ENCODE results near the gene CLSTN1.

Gene CLSTN1

GRCh38 chr1:9814619-9815018, 9.1 kb downstream of the CLSTN1 start:
- H3K9ac ChIP-seq (ENCODE audit: low read depth, low read length, poor library complexity), result no peak overlapping the region
- no peak overlapping the region for H3K23ac ChIP-seq (ENCODE audit: low read depth, low read length, poor library complexity)
- no peak overlapping the region for H2BK15ac ChIP-seq (ENCODE audit: low read length)
- no peak overlapping the region for H3K18ac ChIP-seq (ENCODE audit: low read length)
- no peak overlapping the region for H3K4ac ChIP-seq (ENCODE audit: low read length)
- peaks cover 0 to 15% of the 10 kb centered on the region in 2 donors for H3K9me3 ChIP-seq (replicated peaks in 1 of 2; ENCODE audit: control insufficient read depth in 2 of 2, insufficient read depth in 1 of 2, low read depth in 1 of 2, low read length in 2 of 2)
- H3K4me2 ChIP-seq (ENCODE audit: insufficient read depth, low read length, poor library complexity, severe bottlenecking), result no peak overlapping the region
- H2AFZ ChIP-seq (ENCODE audit: low read length), result no peak overlapping the region
- H3K79me1 ChIP-seq (ENCODE audit: low read depth, low read length), result peaks cover 5% of the 10 kb centered on the region
- H2BK12ac ChIP-seq (ENCODE audit: low read length), result no peak overlapping the region
- H4K91ac ChIP-seq (ENCODE audit: low read depth, low read length, poor library complexity), result no peak overlapping the region
- peaks cover 0 to 10% of the 10 kb centered on the region in 2 donors for H3K36me3 ChIP-seq (replicated peaks in 1 of 2; ENCODE audit: control insufficient read depth in 2 of 2, insufficient read depth in 2 of 2, low read length in 2 of 2)
- no peaks in the 10 kb centered on the region for H3K27me3 ChIP-seq (ENCODE audit: control insufficient read depth in 3 of 3, insufficient read depth in 3 of 3, low read depth in 1 of 3, low read length in 3 of 3)
- no peak overlapping the region for H4K8ac ChIP-seq (ENCODE audit: low read depth, low read length)
- no peak for DNase-seq (ENCODE audit: low spot score)
- H2BK120ac ChIP-seq (ENCODE audit: low read depth, low read length), result no peak overlapping the region
- no peak overlapping the region for H2BK5ac ChIP-seq (ENCODE audit: low read length)
- H2AK5ac ChIP-seq (ENCODE audit: low read depth, low read length), result no peak overlapping the region
- H3K14ac ChIP-seq (ENCODE audit: low read length), result no peak overlapping the region
- no peak overlapping the region for H3K27ac ChIP-seq (replicated peaks; ENCODE audit: low read length)
- no CpG with 5 or more reads among the region's 6 CpGs for WGBS, 2 donors (ENCODE audit: extremely low coverage in 2 of 2, insufficient read length in 2 of 2, insufficient replicate concordance in 1 of 2)
- H3K4me3 ChIP-seq (ENCODE audit: low read length in 2 of 2), result no peak overlapping the region
- H3K4me1 ChIP-seq (ENCODE audit: control insufficient read depth in 2 of 2, insufficient read depth in 1 of 2, low read depth in 1 of 2, low read length in 2 of 2), result peaks cover 0 to 1% of the 10 kb centered on the region in 2 donors

DNA sequence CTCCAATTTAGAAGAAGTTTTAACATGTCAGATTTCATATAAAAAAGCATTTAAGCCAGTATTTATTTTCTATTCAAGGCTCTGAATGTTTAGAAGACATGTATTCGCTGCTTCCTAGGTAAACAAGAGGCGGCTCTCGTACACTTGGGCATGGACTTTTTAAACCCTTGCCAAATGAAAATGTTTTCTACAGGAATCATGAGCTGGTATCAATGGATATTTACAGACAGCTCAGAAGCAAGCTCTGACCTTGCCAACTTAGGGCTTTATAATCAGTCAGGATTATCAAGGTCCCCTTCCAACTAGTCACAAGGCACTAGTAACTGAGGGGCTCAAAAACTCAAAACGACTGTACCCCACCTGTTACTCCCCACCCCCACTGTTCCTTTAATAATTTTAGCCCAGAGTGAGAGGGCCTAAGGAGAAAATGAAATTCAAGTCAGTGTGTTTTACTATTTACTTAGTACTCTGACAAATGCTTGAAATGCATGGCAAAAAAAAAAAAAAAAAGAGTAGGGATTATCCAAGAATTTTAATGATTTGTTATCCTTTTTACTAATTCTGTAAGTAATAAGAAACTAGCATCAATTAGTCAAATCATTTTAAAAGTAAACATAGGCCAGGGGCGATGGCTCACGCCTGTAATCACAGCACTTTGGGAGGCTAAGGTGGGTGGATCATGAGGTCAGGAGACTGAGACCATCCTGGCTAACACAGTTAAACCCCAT, 12.4 kb downstream of the CLSTN1 start:
- DNase-seq (ENCODE audit: low spot score), result no peak
- H3K79me1 ChIP-seq (ENCODE audit: low read depth, low read length), result peaks cover 10% of the 10 kb centered on the region
- H2AK5ac ChIP-seq (ENCODE audit: low read depth, low read length), result no peak overlapping the region
- no peak overlapping the region for H3K4me2 ChIP-seq (ENCODE audit: insufficient read depth, low read length, poor library complexity, severe bottlenecking)
- no peak overlapping the region for H2BK12ac ChIP-seq (ENCODE audit: low read length)
- no peaks in the 10 kb centered on the region for H3K9me3 ChIP-seq (replicated peaks in 1 of 2; ENCODE audit: control insufficient read depth in 2 of 2, insufficient read depth in 1 of 2, low read depth in 1 of 2, low read length in 2 of 2)
- H3K4me3 ChIP-seq (ENCODE audit: low read length in 2 of 2), result no peak overlapping the region
- H3K9ac ChIP-seq (ENCODE audit: low read depth, low read length, poor library complexity), result no peak overlapping the region
- H4K8ac ChIP-seq (ENCODE audit: low read depth, low read length), result no peak overlapping the region
- H3K27ac ChIP-seq (replicated peaks; ENCODE audit: low read length), result no peak overlapping the region
- H2BK5ac ChIP-seq (ENCODE audit: low read length), result no peak overlapping the region
- H3K23ac ChIP-seq (ENCODE audit: low read depth, low read length, poor library complexity), result no peak overlapping the region
- peaks cover 13% of the 10 kb centered on the region in 2 donors for H3K4me1 ChIP-seq (ENCODE audit: control insufficient read depth in 2 of 2, insufficient read depth in 1 of 2, low read depth in 1 of 2, low read length in 2 of 2)
- H2AFZ ChIP-seq (ENCODE audit: low read length), result no peak overlapping the region
- no peak overlapping the region for H3K4ac ChIP-seq (ENCODE audit: low read length)
- H4K91ac ChIP-seq (ENCODE audit: low read depth, low read length, poor library complexity), result no peak overlapping the region
- no peak overlapping the region for H3K14ac ChIP-seq (ENCODE audit: low read length)
- peaks cover 0 to 9% of the 10 kb centered on the region in 2 donors for H3K36me3 ChIP-seq (replicated peaks in 1 of 2; ENCODE audit: control insufficient read depth in 2 of 2, insufficient read depth in 2 of 2, low read length in 2 of 2)
- no peak overlapping the region for H2BK120ac ChIP-seq (ENCODE audit: low read depth, low read length)
- no CpG with 5 or more reads among the region's 6 CpGs for WGBS, 2 donors (ENCODE audit: extremely low coverage in 2 of 2, insufficient read length in 2 of 2, insufficient replicate concordance in 1 of 2)
- H3K18ac ChIP-seq (ENCODE audit: low read length), result no peak overlapping the region
- H2BK15ac ChIP-seq (ENCODE audit: low read length), result no peak overlapping the region
- H3K27me3 ChIP-seq (ENCODE audit: control insufficient read depth in 3 of 3, insufficient read depth in 3 of 3, low read depth in 1 of 3, low read length in 3 of 3), result no peaks in the 10 kb centered on the region

DNA sequence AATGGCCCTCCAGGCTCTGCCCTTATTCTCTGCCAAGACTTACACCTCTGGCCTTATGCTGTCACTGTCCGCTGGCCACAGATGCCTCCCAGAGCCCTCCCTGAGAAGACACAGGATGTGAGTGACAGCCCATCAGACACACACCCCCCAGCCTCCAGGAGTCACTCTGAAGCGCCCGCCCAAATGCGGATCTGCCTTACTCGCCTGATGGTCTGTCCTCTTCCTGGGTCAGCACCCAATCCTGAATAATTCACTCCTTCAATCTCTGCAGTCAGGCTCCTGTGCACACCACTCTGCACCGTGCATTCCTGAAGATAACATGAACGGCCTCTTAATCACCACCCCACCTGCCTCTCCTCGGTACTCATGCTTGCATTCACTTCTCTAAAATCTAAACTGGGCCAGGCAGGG, 14.7 kb downstream of the CLSTN1 start:
- Histone ChIP-seq H2BK12ac (ENCODE audit: low read length) (no peak overlapping the region), H3K27ac (replicated peaks; ENCODE audit: low read length) (no peak overlapping the region)
- no CpG with 5 or more reads among the region's 8 CpGs for WGBS, 2 donors (ENCODE audit: extremely low coverage in 2 of 2, insufficient read length in 2 of 2, insufficient replicate concordance in 1 of 2)

GRCh38 chr1:9808459-9808858, 15.3 kb downstream of the CLSTN1 start:
- H3K9ac ChIP-seq (ENCODE audit: low read depth, low read length, poor library complexity), result peak overlapping the region; percentile 39
- no peak overlapping the region for H4K91ac ChIP-seq (ENCODE audit: low read depth, low read length, poor library complexity)
- H3K4me1 ChIP-seq (ENCODE audit: control insufficient read depth in 2 of 2, insufficient read depth in 1 of 2, low read depth in 1 of 2, low read length in 2 of 2), result peaks cover 14 to 16% of the 10 kb centered on the region in 2 donors
- H3K36me3 ChIP-seq (replicated peaks in 1 of 2; ENCODE audit: control insufficient read depth in 2 of 2, insufficient read depth in 2 of 2, low read length in 2 of 2), result peaks cover 0 to 9% of the 10 kb centered on the region in 2 donors
- WGBS, 2 donors (ENCODE audit: extremely low coverage in 2 of 2, insufficient read length in 2 of 2, insufficient replicate concordance in 1 of 2), result no CpG with 5 or more reads among the region's 8 CpGs
- no peak overlapping the region for H3K14ac ChIP-seq (ENCODE audit: low read length)
- peak overlapping the region; percentile 33 for H3K18ac ChIP-seq (ENCODE audit: low read length)
- DNase-seq (ENCODE audit: low spot score), result no peak
- no peak overlapping the region for H2BK12ac ChIP-seq (ENCODE audit: low read length)
- no peak overlapping the region for H3K27ac ChIP-seq (replicated peaks; ENCODE audit: low read length)
- no peak overlapping the region for H3K4me2 ChIP-seq (ENCODE audit: insufficient read depth, low read length, poor library complexity, severe bottlenecking)
- peaks cover 10% of the 10 kb centered on the region for H3K79me1 ChIP-seq (ENCODE audit: low read depth, low read length)
- H3K4me3 ChIP-seq (ENCODE audit: low read length in 2 of 2), result no peak overlapping the region
- no peak overlapping the region for H3K4ac ChIP-seq (ENCODE audit: low read length)
- no peak overlapping the region for H2AFZ ChIP-seq (ENCODE audit: low read length)
- no peaks in the 10 kb centered on the region for H3K27me3 ChIP-seq (ENCODE audit: control insufficient read depth in 3 of 3, insufficient read depth in 3 of 3, low read depth in 1 of 3, low read length in 3 of 3)
- H3K9me3 ChIP-seq (replicated peaks in 1 of 2; ENCODE audit: control insufficient read depth in 2 of 2, insufficient read depth in 1 of 2, low read depth in 1 of 2, low read length in 2 of 2), result no peaks in the 10 kb centered on the region
- no peak overlapping the region for H4K8ac ChIP-seq (ENCODE audit: low read depth, low read length)
- no peak overlapping the region for H3K23ac ChIP-seq (ENCODE audit: low read depth, low read length, poor library complexity)
- H2BK15ac ChIP-seq (ENCODE audit: low read length), result no peak overlapping the region
- H2AK5ac ChIP-seq (ENCODE audit: low read depth, low read length), result no peak overlapping the region
- H2BK120ac ChIP-seq (ENCODE audit: low read depth, low read length), result no peak overlapping the region
- H2BK5ac ChIP-seq (ENCODE audit: low read length), result no peak overlapping the region

More for the DNA sequence above, 14.7 kb downstream of the CLSTN1 start:
- Histone ChIP-seq H2AFZ (ENCODE audit: low read length) (no peak overlapping the region), H4K91ac (ENCODE audit: low read depth, low read length, poor library complexity) (no peak overlapping the region), H3K23ac (ENCODE audit: low read depth, low read length, poor library complexity) (no peak overlapping the region), H4K8ac (ENCODE audit: low read depth, low read length) (peak overlapping the region; percentile 31), H3K14ac (ENCODE audit: low read length) (peak overlapping the region; percentile 47), H3K9ac (ENCODE audit: low read depth, low read length, poor library complexity) (no peak overlapping the region), H3K4me2 (ENCODE audit: insufficient read depth, low read length, poor library complexity, severe bottlenecking) (no peak overlapping the region), H3K36me3 (replicated peaks in 1 of 2; ENCODE audit: control insufficient read depth in 2 of 2, insufficient read depth in 2 of 2, low read length in 2 of 2) (peaks cover 0 to 9% of the 10 kb centered on the region in 2 donors), H3K4ac (ENCODE audit: low read length) (no peak overlapping the region), H3K4me3 (ENCODE audit: low read length in 2 of 2) (no peak overlapping the region), H2BK5ac (ENCODE audit: low read length) (no peak overlapping the region), H3K18ac (ENCODE audit: low read length) (no peak overlapping the region), H3K27me3 (ENCODE audit: control insufficient read depth in 3 of 3, insufficient read depth in 3 of 3, low read depth in 1 of 3, low read length in 3 of 3) (no peaks in the 10 kb centered on the region), H3K9me3 (replicated peaks in 1 of 2; ENCODE audit: control insufficient read depth in 2 of 2, insufficient read depth in 1 of 2, low read depth in 1 of 2, low read length in 2 of 2) (no peaks in the 10 kb centered on the region), H2BK120ac (ENCODE audit: low read depth, low read length) (no peak overlapping the region), H3K4me1 (ENCODE audit: control insufficient read depth in 2 of 2, insufficient read depth in 1 of 2, low read depth in 1 of 2, low read length in 2 of 2) (peaks cover 14 to 16% of the 10 kb centered on the region in 2 donors), H2AK5ac (ENCODE audit: low read depth, low read length) (no peak overlapping the region), H3K79me1 (ENCODE audit: low read depth, low read length) (peaks cover 10% of the 10 kb centered on the region), H2BK15ac (ENCODE audit: low read length) (no peak overlapping the region)
- DNase-seq (ENCODE audit: low spot score), result no peak

All from neuronal stem cell (in vitro differentiated cells).